ENCODE results near the gene MRPL12.

GRCh38 chr17:81715872-81716673 is 12.9 kb downstream of the MRPL12 start:
- TF ChIP-seq SP1 (CRISPR knock-in tag; conservative IDR thresholded peaks at IDR 0.05), result no peak
- no peak for TF ChIP-seq CTCF (IDR thresholded peaks at IDR 0.05)
- TF ChIP-seq, protein P1, sequence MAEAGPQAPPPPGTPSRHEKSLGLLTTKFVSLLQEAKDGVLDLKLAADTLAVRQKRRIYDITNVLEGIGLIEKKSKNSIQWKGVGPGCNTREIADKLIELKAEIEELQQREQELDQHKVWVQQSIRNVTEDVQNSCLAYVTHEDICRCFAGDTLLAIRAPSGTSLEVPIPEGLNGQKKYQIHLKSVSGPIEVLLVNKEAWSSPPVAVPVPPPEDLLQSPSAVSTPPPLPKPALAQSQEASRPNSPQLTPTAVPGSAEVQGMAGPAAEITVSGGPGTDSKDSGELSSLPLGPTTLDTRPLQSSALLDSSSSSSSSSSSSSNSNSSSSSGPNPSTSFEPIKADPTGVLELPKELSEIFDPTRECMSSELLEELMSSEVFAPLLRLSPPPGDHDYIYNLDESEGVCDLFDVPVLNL (CRISPR knock-in tag; IDR thresholded peaks at IDR 0.05; ENCODE audit: borderline replicate concordance, low read depth), result no peak
- no peak for TF ChIP-seq ESRRA (CRISPR knock-in tag; IDR thresholded peaks at IDR 0.05; ENCODE audit: borderline replicate concordance)
- TF ChIP-seq, protein P2, sequence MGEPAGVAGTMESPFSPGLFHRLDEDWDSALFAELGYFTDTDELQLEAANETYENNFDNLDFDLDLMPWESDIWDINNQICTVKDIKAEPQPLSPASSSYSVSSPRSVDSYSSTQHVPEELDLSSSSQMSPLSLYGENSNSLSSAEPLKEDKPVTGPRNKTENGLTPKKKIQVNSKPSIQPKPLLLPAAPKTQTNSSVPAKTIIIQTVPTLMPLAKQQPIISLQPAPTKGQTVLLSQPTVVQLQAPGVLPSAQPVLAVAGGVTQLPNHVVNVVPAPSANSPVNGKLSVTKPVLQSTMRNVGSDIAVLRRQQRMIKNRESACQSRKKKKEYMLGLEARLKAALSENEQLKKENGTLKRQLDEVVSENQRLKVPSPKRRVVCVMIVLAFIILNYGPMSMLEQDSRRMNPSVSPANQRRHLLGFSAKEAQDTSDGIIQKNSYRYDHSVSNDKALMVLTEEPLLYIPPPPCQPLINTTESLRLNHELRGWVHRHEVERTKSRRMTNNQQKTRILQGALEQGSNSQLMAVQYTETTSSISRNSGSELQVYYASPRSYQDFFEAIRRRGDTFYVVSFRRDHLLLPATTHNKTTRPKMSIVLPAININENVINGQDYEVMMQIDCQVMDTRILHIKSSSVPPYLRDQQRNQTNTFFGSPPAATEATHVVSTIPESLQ (CRISPR knock-in tag; IDR thresholded peaks at IDR 0.05), result no peak
- TF ChIP-seq CREB1 (CRISPR knock-in tag; IDR thresholded peaks at IDR 0.05), result no peak
- no peak for TF ChIP-seq ZNF512 (CRISPR knock-in tag; IDR thresholded peaks at IDR 0.05; ENCODE audit: borderline replicate concordance)
- TF ChIP-seq SMAD3 (CRISPR knock-in tag; IDR thresholded peaks at IDR 0.05; ENCODE audit: borderline replicate concordance), result no peak
- no peak for TF ChIP-seq TP53 (CRISPR knock-in tag; IDR thresholded peaks at IDR 0.05)
- no peak for TF ChIP-seq ELF4 (CRISPR knock-in tag; IDR thresholded peaks at IDR 0.05; ENCODE audit: low read depth)
- TF ChIP-seq ZNF138 (CRISPR knock-in tag; conservative IDR thresholded peaks at IDR 0.05), result no peak

All from WTC11 (cell line).